NCI-H146 (cell line): ENCODE measurements around the gene GALNT18.

Experiments
- DNase-seq: peaks from one replicate; lab custom pipeline; 2025; lab: John Stamatoyannopoulos, UW

GALNT18 gene

GRCh38 chr11:11408436-11409221 lies 213.2 kb downstream of the GALNT18 start:
- no peak for DNase-seq

- DNase-seq = no peak
Observed at GRCh38 chr11:11407763-11408084, 214.1 kb downstream of the GALNT18 start.

- DNase-seq = no peak
Observed at GRCh38 chr11:11407065-11407762, 214.6 kb downstream of the GALNT18 start.

GRCh38 chr11:11406652-11407051 lies 215.2 kb downstream of the GALNT18 start:
- DNase-seq = no peak

- no peak for DNase-seq
Observed at GRCh38 chr11:11403763-11404725, 217.8 kb downstream of the GALNT18 start.

GRCh38 chr11:11401960-11402535 lies 219.8 kb downstream of the GALNT18 start:
- DNase-seq = no peak

- DNase-seq = peak; percentile 12
Observed at GRCh38 chr11:11400635-11401232, 221.1 kb downstream of the GALNT18 start.

GRCh38 chr11:11400121-11400520 lies 221.7 kb downstream of the GALNT18 start:
- DNase-seq = no peak

GRCh38 chr11:11397781-11398180 lies 224.0 kb downstream of the GALNT18 start:
- no peak for DNase-seq

- no peak for DNase-seq
Observed at GRCh38 chr11:11397036-11397415, 224.8 kb downstream of the GALNT18 start.

- DNase-seq = no peak
Observed at GRCh38 chr11:11396301-11397035, 225.3 kb downstream of the GALNT18 start.

GRCh38 chr11:11395126-11395525 lies 226.7 kb downstream of the GALNT18 start:
- DNase-seq = no peak

GRCh38 chr11:11394241-11394640 lies 227.6 kb downstream of the GALNT18 start:
- DNase-seq = no peak

- DNase-seq = no peak
Observed at GRCh38 chr11:11391796-11392463, 229.9 kb downstream of the GALNT18 start.

- DNase-seq = no peak
Observed at GRCh38 chr11:11391169-11391568, 230.6 kb downstream of the GALNT18 start.

- DNase-seq = no peak
Observed at GRCh38 chr11:11390068-11390771, 231.6 kb downstream of the GALNT18 start.

GRCh38 chr11:11389238-11389637 lies 232.6 kb downstream of the GALNT18 start:
- no peak for DNase-seq

- no peak for DNase-seq
Observed at GRCh38 chr11:11387622-11388305, 234.0 kb downstream of the GALNT18 start.

- peak; percentile 12 for DNase-seq
Observed at GRCh38 chr11:11387207-11387606, 234.6 kb downstream of the GALNT18 start.
